HEK293 (cell line): ENCODE data around the gene CENPV.

Experiments used
- ATF2 ChIP-seq: fragments of 450-650 bp; formaldehyde crosslinking; IDR thresholded peaks from 2 replicates; pipeline ENCODE4 v1.5.1; 2016; ENCODE audit warnings: missing biosample characterization, missing genetic modification characterization, low read depth
- HOXA7 ChIP-seq: sonication (generic); formaldehyde crosslinking; IDR thresholded peaks from 2 replicates; pipeline ENCODE4 v1.8.1; 2022; ENCODE audit warnings: missing genetic modification reagents, borderline replicate concordance
- KLF7 ChIP-seq: fragments of 450-650 bp; formaldehyde crosslinking; IDR thresholded peaks from 2 replicates; pipeline ENCODE4 v1.5.1; 2016; ENCODE audit warnings: missing biosample characterization, missing genetic modification characterization, borderline replicate concordance
- MZF1 ChIP-seq: fragments of 450-650 bp; formaldehyde crosslinking; IDR thresholded peaks from 2 replicates; pipeline ENCODE4 v1.5.1; 2017; ENCODE audit warnings: missing biosample characterization, missing genetic modification characterization, borderline replicate concordance
- SALL2 ChIP-seq: fragments of 450-650 bp; formaldehyde crosslinking; IDR thresholded peaks from 2 replicates; pipeline ENCODE4 v1.5.0; 2017; ENCODE audit warnings: missing biosample characterization, mild to moderate bottlenecking, missing genetic modification characterization, borderline replicate concordance
- ZBTB10 ChIP-seq: fragments of 450-650 bp; formaldehyde crosslinking; IDR thresholded peaks from 2 replicates; pipeline ENCODE4 v1.5.1; 2016; ENCODE audit warnings: missing biosample characterization, missing genetic modification characterization
- ZBTB11 ChIP-seq: fragments of 450-650 bp; formaldehyde crosslinking; conservative IDR thresholded peaks from 2 replicates; pipeline ENCODE4 v1.5.1; 2016; ENCODE audit warnings: low read depth, missing biosample characterization, missing genetic modification characterization
- ZBTB48 ChIP-seq: fragments of 450-650 bp; formaldehyde crosslinking; IDR thresholded peaks from 2 replicates; pipeline ENCODE4 v1.5.1; 2016; ENCODE audit warnings: missing biosample characterization, missing genetic modification characterization
- ZBTB49 ChIP-seq: fragments of 450-650 bp; formaldehyde crosslinking; IDR thresholded peaks from 2 replicates; pipeline ENCODE4 v1.5.1; 2016; ENCODE audit warnings: missing biosample characterization, missing genetic modification characterization, low read depth
- ZFHX2 ChIP-seq: fragments of 450-650 bp; formaldehyde crosslinking; conservative IDR thresholded peaks from 2 replicates; pipeline ENCODE4 v1.5.1; 2016; ENCODE audit warnings: missing biosample characterization, missing genetic modification characterization
- ZFP37 ChIP-seq: fragments of 450-650 bp; formaldehyde crosslinking; IDR thresholded peaks from 2 replicates; pipeline ENCODE4 v1.5.1; 2016; ENCODE audit warnings: missing biosample characterization, missing genetic modification characterization
- ZFP69B ChIP-seq: fragments of 450-650 bp; formaldehyde crosslinking; IDR thresholded peaks from 2 replicates; pipeline ENCODE4 v1.5.1; 2016; ENCODE audit warnings: missing biosample characterization, missing genetic modification characterization
- ZNF133 ChIP-seq: fragments of 450-650 bp; formaldehyde crosslinking; IDR thresholded peaks from 2 replicates; pipeline ENCODE4 v1.5.1; 2016; ENCODE audit warnings: missing biosample characterization, missing genetic modification characterization
- ZNF140 ChIP-seq: fragments of 450-650 bp; formaldehyde crosslinking; IDR thresholded peaks from 2 replicates; pipeline ENCODE4 v1.5.1; 2016; ENCODE audit warnings: missing biosample characterization, missing genetic modification characterization
- ZNF146 ChIP-seq: fragments of 450-650 bp; formaldehyde crosslinking; IDR thresholded peaks from 2 replicates; pipeline ENCODE4 v1.5.1; 2016; ENCODE audit warnings: missing biosample characterization, missing genetic modification characterization
- ZNF2 ChIP-seq: fragments of 450-650 bp; formaldehyde crosslinking; IDR thresholded peaks from 2 replicates; pipeline ENCODE4 v1.5.1; 2016; ENCODE audit warnings: missing biosample characterization, missing genetic modification characterization
- ZNF211 ChIP-seq: fragments of 450-650 bp; formaldehyde crosslinking; IDR thresholded peaks from 2 replicates; pipeline ENCODE4 v1.5.1; 2016; ENCODE audit warnings: low read depth, missing biosample characterization, missing genetic modification characterization
- ZNF266 ChIP-seq: fragments of 450-650 bp; formaldehyde crosslinking; IDR thresholded peaks from 2 replicates; pipeline ENCODE4 v1.5.1; 2016; ENCODE audit warnings: missing biosample characterization, missing genetic modification characterization, low read depth
- ZNF354C ChIP-seq: fragments of 450-650 bp; formaldehyde crosslinking; IDR thresholded peaks from 2 replicates; pipeline ENCODE4 v1.5.1; 2016; ENCODE audit warnings: missing biosample characterization, missing genetic modification characterization, low read depth, borderline replicate concordance
- ZNF391 ChIP-seq: fragments of 450-650 bp; formaldehyde crosslinking; IDR thresholded peaks from 2 replicates; pipeline ENCODE4 v1.5.1; 2016; ENCODE audit warnings: low read depth, missing biosample characterization, missing genetic modification characterization, borderline replicate concordance
- ZNF639 ChIP-seq: fragments of 450-650 bp; formaldehyde crosslinking; IDR thresholded peaks from 2 replicates; pipeline ENCODE4 v1.5.1; 2016; ENCODE audit warnings: missing biosample characterization, missing genetic modification characterization
- ZNF776 ChIP-seq: fragments of 450-650 bp; formaldehyde crosslinking; IDR thresholded peaks from 2 replicates; pipeline ENCODE4 v1.5.0; 2017; ENCODE audit warnings: missing biosample characterization, missing genetic modification characterization, borderline replicate concordance
- ZSCAN18 ChIP-seq: fragments of 450-650 bp; formaldehyde crosslinking; IDR thresholded peaks from 2 replicates; pipeline ENCODE4 v1.5.1; 2016; ENCODE audit warnings: missing biosample characterization, missing genetic modification characterization
- ZSCAN4 ChIP-seq: fragments of 450-650 bp; formaldehyde crosslinking; IDR thresholded peaks from 2 replicates; pipeline ENCODE4 v1.5.1; 2017; ENCODE audit warnings: missing biosample characterization, missing genetic modification characterization

CENPV gene

GRCh38 chr17:16380640-16381495 lies 27.6 kb upstream of the CENPV start, which contains the start of gene UBB (continued):
- TF ChIP-seq ZBTB11 (tag by site-specific recombination) = peak; percentile 26; the same call in 1 of the 2 replicates
- TF ChIP-seq ZNF140 (tag by site-specific recombination) = no peak
- no peak for TF ChIP-seq ZFP37 (tag by site-specific recombination)
- TF ChIP-seq MZF1 (tag by site-specific recombination) = no peak
- peak; percentile 89; the same call in 1 of the 2 replicates for TF ChIP-seq ZNF2
- peak; percentile 82; the same call in 1 of the 2 replicates for TF ChIP-seq ZBTB10
- TF ChIP-seq KLF7 (tag by site-specific recombination) = peak; percentile 99
- TF ChIP-seq ZNF391 (tag by site-specific recombination) = peak; percentile 96
- TF ChIP-seq ZBTB49 (tag by site-specific recombination) = no peak
- TF ChIP-seq ZBTB48 = peak; percentile 78
- TF ChIP-seq ZNF146 (tag by site-specific recombination) = peak; percentile 85
- TF ChIP-seq ZNF639 = peak; percentile 98
- peak; percentile 60 for TF ChIP-seq ZSCAN4 (tag by site-specific recombination)
- TF ChIP-seq ZFHX2 (tag by site-specific recombination) = peak; percentile 91
- no peak for TF ChIP-seq HOXA7
- TF ChIP-seq ATF2 = peak; percentile 79
- no peak; the same call in 1 of the 2 replicates for TF ChIP-seq ZNF266 (tag by site-specific recombination)
- TF ChIP-seq SALL2 (tag by site-specific recombination) = peak; percentile 78; the same call in 1 of the 2 replicates
- TF ChIP-seq ZNF354C (tag by site-specific recombination) = no peak
- no peak for TF ChIP-seq ZNF133 (tag by site-specific recombination)
- TF ChIP-seq ZNF776 (tag by site-specific recombination) = no peak
- no peak for TF ChIP-seq ZNF211 (tag by site-specific recombination)
- TF ChIP-seq ZSCAN18 (tag by site-specific recombination) = peak; percentile 79
- TF ChIP-seq ZFP69B (tag by site-specific recombination) = peak; percentile 81
